SK-N-SH (cell line): Measurements from ENCODE around the gene CTSE. TPM values are rescaled to one million over a fixed set of nuclear protein-coding genes. Genes with fewer than 3 reads are reported as not detected.

Source experiments
- CTCF ChIA-PET: fragments of 300-600, 350-600 bp; formaldehyde crosslinking; extraction: SDS; loops from one replicate; lab custom pipeline; 2021; lab: Yijun Ruan, JAX
- POLR2A ChIA-PET: fragments of 350-600 bp; sonication (Branson Sonifier 250); formaldehyde crosslinking; extraction: SDS; loops from one replicate; lab custom pipeline; 2020; ENCODE audit warnings: antibody characterized with exemption, inconsistent platforms; lab: Yijun Ruan, JAX
- DNase-seq: peaks from one replicate; pipeline ENCODE4 v3.0.0; 2012
- H2AFZ ChIP-seq: fragments of 200-600 bp; sonication (generic); 2 replicates; pipeline ENCODE4 v1.8.1; 2016; ENCODE audit warnings: antibody characterized with exemption, mild to moderate bottlenecking, low read depth
- H3F3A ChIP-seq: fragments of 200-600 bp; sonication (generic); replicated peaks from 2 replicates; pipeline ENCODE3; 2016; ENCODE audit warnings: antibody characterized with exemption, mild to moderate bottlenecking; ENCODE audit not compliant: insufficient read depth
- H3K27ac ChIP-seq, 2 experiments: fragments of 200-500 bp in 1 of 2; fragments of 200-600 bp in 1 of 2; sonication (Bioruptor generic) in 1 of 2; sonication (generic), shearing (Covaris generic) in 1 of 2; 2 replicates each; pipeline versions ENCODE4 v1.5.1 to v1.6.1; 2014 to 2016; ENCODE audit warnings: low read depth in 2 of 2, inconsistent platforms in 1 of 2, low read length in 1 of 2, mild to moderate bottlenecking in 1 of 2, mixed read lengths in 1 of 2
- H3K27me3 ChIP-seq: fragments of 200-600 bp; sonication (generic), shearing (Covaris generic); 2 replicates; pipeline ENCODE4 v1.6.1; 2016; ENCODE audit warnings: mixed run types; ENCODE audit not compliant: insufficient read depth
- H3K36me3 ChIP-seq, 2 experiments: fragments of 200-500 bp in 1 of 2; fragments of 200-600 bp in 1 of 2; sonication (Bioruptor generic) in 1 of 2; sonication (generic) in 1 of 2; replicated peaks in 1 of 2; 2 replicates each; pipeline versions ENCODE3 to v1.5.1; 2014 to 2016; ENCODE audit warnings: low read length in 1 of 2, mild to moderate bottlenecking in 1 of 2; ENCODE audit not compliant: insufficient read depth in 2 of 2, control insufficient read depth in 1 of 2
- H3K4me1 ChIP-seq, 2 experiments: fragments of 200-500 bp in 1 of 2; fragments of 200-600 bp in 1 of 2; sonication (Bioruptor generic) in 1 of 2; sonication (generic), shearing (Covaris generic) in 1 of 2; 2 replicates each; pipeline versions ENCODE4 v1.5.1 to v1.6.1; 2014 to 2016; ENCODE audit warnings: low read depth in 1 of 2, low read length in 1 of 2, mixed run types in 1 of 2; ENCODE audit not compliant: insufficient read depth in 2 of 2, control insufficient read depth in 1 of 2
- H3K4me2 ChIP-seq: fragments of 200-600 bp; sonication (generic), shearing (Covaris generic); 2 replicates; pipeline ENCODE4 v1.6.1; 2017; ENCODE audit warnings: mixed run types
- H3K4me3 ChIP-seq, 2 experiments: fragments of 200-500 bp in 1 of 2; fragments of 200-600 bp in 1 of 2; sonication (Bioruptor generic) in 1 of 2; sonication (generic), shearing (Covaris generic) in 1 of 2; 2 replicates each; pipeline versions ENCODE4 v1.5.1 to v1.8.1; 2014 to 2016; ENCODE audit warnings: low read depth in 2 of 2, inconsistent platforms in 1 of 2, low read length in 1 of 2, mild to moderate bottlenecking in 1 of 2, mixed read lengths in 1 of 2, moderate library complexity in 1 of 2
- H3K79me2 ChIP-seq: fragments of 200-600 bp; sonication (generic); 2 replicates; pipeline ENCODE4 v1.8.1; 2017; ENCODE audit warnings: mild to moderate bottlenecking; ENCODE audit not compliant: insufficient read depth
- H3K9ac ChIP-seq: fragments of 200-600 bp; sonication (generic); 2 replicates; pipeline ENCODE4 v1.6.1; 2017; ENCODE audit warnings: mixed run types
- H3K9me2 ChIP-seq: fragments of 200-600 bp; sonication (generic); 2 replicates; pipeline ENCODE4 v1.6.1; 2017; ENCODE audit warnings: mixed run types
- H3K9me3 ChIP-seq: fragments of 200-600 bp; sonication (generic); 2 replicates; pipeline ENCODE4 v1.6.1; 2017; ENCODE audit warnings: mixed run types, mild to moderate bottlenecking, moderate library complexity
- H4K20me1 ChIP-seq: fragments of 200-600 bp; sonication (generic); 2 replicates; pipeline ENCODE4 v1.6.1; 2017; ENCODE audit warnings: mild to moderate bottlenecking, mixed run types; ENCODE audit not compliant: insufficient read depth
- CHD2 ChIP-seq: fragments of 150-350 bp; IDR thresholded peaks from 2 replicates; pipeline ENCODE4 v1.6.1; 2018; ENCODE audit warnings: low read length; ENCODE audit not compliant: partially characterized antibody
- CTCF ChIP-seq: fragments of 200-600 bp; sonication (generic); IDR thresholded peaks from 2 replicates; pipeline ENCODE4 v1.6.1; 2017; ENCODE audit warnings: antibody characterized with exemption, mild to moderate bottlenecking, moderate library complexity
- EP300 ChIP-seq, 2 experiments: IDR thresholded peaks; 2 replicates each; pipeline versions ENCODE4 v1.4.0 to v1.6.1; 2012; ENCODE audit warnings: borderline replicate concordance in 1 of 2, low read depth in 1 of 2, low read length in 1 of 2
- EZH2phosphoT487 ChIP-seq: fragments of 200-600 bp; sonication (generic); IDR thresholded peaks from 2 replicates; pipeline ENCODE4 v1.6.1; 2017; ENCODE audit warnings: low read depth, mixed run types, mild to moderate bottlenecking, antibody characterized with exemption, moderate library complexity, borderline replicate concordance
- FOXJ3 ChIP-seq: sonication (generic); formaldehyde crosslinking; IDR thresholded peaks from 2 replicates; pipeline ENCODE4 v1.5.1; 2020; ENCODE audit warnings: mild to moderate bottlenecking, missing genetic modification reagents
- FOXM1 ChIP-seq: IDR thresholded peaks from 2 replicates; pipeline ENCODE4 v1.4.0; 2012; ENCODE audit warnings: low read depth, mild to moderate bottlenecking
- GABPA ChIP-seq: IDR thresholded peaks from 2 replicates; pipeline ENCODE4 v1.4.0; 2012; ENCODE audit warnings: low read depth, mild to moderate bottlenecking
- GATA2 ChIP-seq: sonication (generic); formaldehyde crosslinking; IDR thresholded peaks from 2 replicates; pipeline ENCODE4 v1.5.0; 2020; ENCODE audit warnings: mild to moderate bottlenecking, missing genetic modification reagents
- IRF3 ChIP-seq: fragments of 150-350 bp; IDR thresholded peaks from 2 replicates; pipeline ENCODE4 v1.6.1; 2016; ENCODE audit warnings: mild to moderate bottlenecking, low read depth, low read length
- JUND ChIP-seq: IDR thresholded peaks from 2 replicates; pipeline ENCODE4 v1.4.0; 2012
- MAX ChIP-seq: IDR thresholded peaks from 2 replicates; pipeline ENCODE4 v1.4.0; 2012; ENCODE audit warnings: low read depth
- MXI1 ChIP-seq: IDR thresholded peaks from 2 replicates; pipeline ENCODE4 v1.6.1; 2012; ENCODE audit warnings: mild to moderate bottlenecking, low read depth, low read length, improper control_type of control experiment
- NFIC ChIP-seq: IDR thresholded peaks from 2 replicates; pipeline ENCODE4 v1.4.0; 2012; ENCODE audit warnings: borderline replicate concordance
- NRF1 ChIP-seq: IDR thresholded peaks from 2 replicates; pipeline ENCODE4 v1.6.1; 2012; ENCODE audit warnings: low read depth, mild to moderate bottlenecking, low read length
- RAD21 ChIP-seq: IDR thresholded peaks from 2 replicates; pipeline ENCODE4 v1.6.1; 2012; ENCODE audit warnings: mild to moderate bottlenecking, low read length
- RXRA ChIP-seq: IDR thresholded peaks from 2 replicates; pipeline ENCODE4 v1.4.0; 2012; ENCODE audit warnings: low read depth, mild to moderate bottlenecking, borderline replicate concordance
- SIN3A ChIP-seq: IDR thresholded peaks from 2 replicates; pipeline ENCODE4 v1.6.1; 2012; ENCODE audit warnings: low read depth, mild to moderate bottlenecking, low read length, moderate library complexity, borderline replicate concordance
- TAF1 ChIP-seq: IDR thresholded peaks from 2 replicates; pipeline ENCODE4 v1.6.1; 2012; ENCODE audit warnings: low read depth, mild to moderate bottlenecking, low read length, moderate library complexity, borderline replicate concordance
- TCF12 ChIP-seq: IDR thresholded peaks from 2 replicates; pipeline ENCODE4 v1.4.0; 2012
- TEAD4 ChIP-seq: IDR thresholded peaks from 2 replicates; pipeline ENCODE4 v1.4.0; 2012; ENCODE audit warnings: mild to moderate bottlenecking, borderline replicate concordance; ENCODE audit not compliant: insufficient read depth
- USF1 ChIP-seq: IDR thresholded peaks from 2 replicates; pipeline ENCODE4 v1.4.0; 2012; ENCODE audit warnings: low read depth, borderline replicate concordance
- WGBS: methylation state at CpG from one replicate; pipeline ENCODE4 v1.1.6; 2017; ENCODE audit warnings: low lambda C conversion rate; 5-methylcytosine and 5-hydroxymethylcytosine counted together
- polyA plus RNA-seq, 3 experiments: library from polyadenylated mRNA; depleted of rRNA; stranded (reverse); fragments of >200 nt; gene quantifications; 2 replicates each; pipeline ENCODE4 v1.2.3, GENCODE V29; 2012

Gene CTSE
- polyA plus RNA-seq, 1 of the 3 experiments (the other 2 are of a cell fraction) = not detected

GRCh38 chr1:206025283-206025820 lies 1.7 kb upstream of the CTSE start:
- ChIA-PET CTCF (interaction anchor here (1.3 to 2.7 kb wide), 3 partner anchors 9 to 81 kb away, joined by 3 to 13 read pairs (median 3); no protein-coding TSS in a partner anchor), POLR2A (no interaction called here)
- 51% methylated on average over 3 of the region's 3 CpGs for WGBS
- no peak for DNase-seq
- H3K79me2 ChIP-seq = no peaks in the 10 kb centered on the region
- no peaks in the 10 kb centered on the region for H3K9me2 ChIP-seq
- no peaks in the 10 kb centered on the region for H4K20me1 ChIP-seq
- no peaks in the 10 kb centered on the region for H3K36me3 ChIP-seq
- peaks cover 9% of the 10 kb centered on the region; the same call in 1 of the 2 replicates for H3K27me3 ChIP-seq
- H3K27ac ChIP-seq = no peak overlapping the region
- TF ChIP-seq EP300 (IDR thresholded peaks at IDR 0.05; ENCODE audit: borderline replicate concordance in 1 of 2, low read depth in 1 of 2, low read length in 1 of 2) (no peak), GATA2 (CRISPR knock-in tag) (no peak), TAF1 (no peak), JUND (no peak), MAX (no peak), FOXM1 (no peak), NFIC (no peak), RAD21 (no peak), EZH2phosphoT487 (no peak), CTCF (no peak), TEAD4 (no peak), SIN3A (no peak)
- TF ChIP-seq, all 33 proteins: peak for 0
- Histone ChIP-seq H3K4me3 (no peak overlapping the region), H2AFZ (no peak overlapping the region), H3K9me3 (no peaks in the 10 kb centered on the region), H3K4me2 (no peak overlapping the region), H3F3A (no peaks in the 10 kb centered on the region), H3K9ac (no peak overlapping the region), H3K4me1 (peaks cover 3 to 11% of the 10 kb centered on the region in 2 experiments; a peak in 2 of 4 replicates)

- H2AFZ ChIP-seq = no peak overlapping the region
- TF ChIP-seq NRF1 (no peak), TEAD4 (no peak), FOXJ3 (no peak), IRF3 (no peak), CHD2 (no peak), CTCF (no peak), TCF12 (no peak), GABPA (no peak), MXI1 (no peak), EP300 (IDR thresholded peaks at IDR 0.05; ENCODE audit: borderline replicate concordance in 1 of 2, low read depth in 1 of 2, low read length in 1 of 2) (no peak), GATA2 (CRISPR knock-in tag) (no peak), SIN3A (no peak), RXRA (no peak), FOXM1 (no peak), USF1 (no peak)
Observed at GRCh38 chr1:206022766-206023165, 929 bp downstream of the CTSE start.

More at GRCh38 chr1:206022766-206023165, 929 bp downstream of the CTSE start:
- CTCF ChIA-PET = interaction anchor here (1.0 to 2.8 kb wide), 4 partner anchors 8 to 85 kb away, joined by 3 to 15 read pairs (median 5); no protein-coding TSS in a partner anchor
- no peaks in the 10 kb centered on the region for H3K79me2 ChIP-seq
- H4K20me1 ChIP-seq = no peaks in the 10 kb centered on the region
- no peak overlapping the region for H3K4me3 ChIP-seq
- no peak for DNase-seq
- POLR2A ChIA-PET = no interaction called here
- H3K9me3 ChIP-seq = no peaks in the 10 kb centered on the region
- H3K9me2 ChIP-seq = no peaks in the 10 kb centered on the region
- peaks cover 3 to 11% of the 10 kb centered on the region in 2 experiments; a peak in 2 of 4 replicates for H3K4me1 ChIP-seq
- H3K27me3 ChIP-seq = no peaks in the 10 kb centered on the region; the same call in 1 of the 2 replicates
- 79% methylated on average over 6 of the region's 7 CpGs for WGBS
- H3K27ac ChIP-seq = no peak overlapping the region
- no peak overlapping the region for H3K9ac ChIP-seq
- no peaks in the 10 kb centered on the region for H3F3A ChIP-seq
- H3K36me3 ChIP-seq = no peaks in the 10 kb centered on the region
- no peak overlapping the region for H3K4me2 ChIP-seq
